ENCODE measurements around the gene RBM33. TPM values are rescaled to one million over a fixed set of nuclear protein-coding genes. Genes with fewer than 3 reads are reported as not detected.

RBM33 gene
- total and polyA plus RNA-seq, 2 of the 4 experiments (the other 2 are of a cell fraction) = 7.3 to 10.8 TPM

DNA sequence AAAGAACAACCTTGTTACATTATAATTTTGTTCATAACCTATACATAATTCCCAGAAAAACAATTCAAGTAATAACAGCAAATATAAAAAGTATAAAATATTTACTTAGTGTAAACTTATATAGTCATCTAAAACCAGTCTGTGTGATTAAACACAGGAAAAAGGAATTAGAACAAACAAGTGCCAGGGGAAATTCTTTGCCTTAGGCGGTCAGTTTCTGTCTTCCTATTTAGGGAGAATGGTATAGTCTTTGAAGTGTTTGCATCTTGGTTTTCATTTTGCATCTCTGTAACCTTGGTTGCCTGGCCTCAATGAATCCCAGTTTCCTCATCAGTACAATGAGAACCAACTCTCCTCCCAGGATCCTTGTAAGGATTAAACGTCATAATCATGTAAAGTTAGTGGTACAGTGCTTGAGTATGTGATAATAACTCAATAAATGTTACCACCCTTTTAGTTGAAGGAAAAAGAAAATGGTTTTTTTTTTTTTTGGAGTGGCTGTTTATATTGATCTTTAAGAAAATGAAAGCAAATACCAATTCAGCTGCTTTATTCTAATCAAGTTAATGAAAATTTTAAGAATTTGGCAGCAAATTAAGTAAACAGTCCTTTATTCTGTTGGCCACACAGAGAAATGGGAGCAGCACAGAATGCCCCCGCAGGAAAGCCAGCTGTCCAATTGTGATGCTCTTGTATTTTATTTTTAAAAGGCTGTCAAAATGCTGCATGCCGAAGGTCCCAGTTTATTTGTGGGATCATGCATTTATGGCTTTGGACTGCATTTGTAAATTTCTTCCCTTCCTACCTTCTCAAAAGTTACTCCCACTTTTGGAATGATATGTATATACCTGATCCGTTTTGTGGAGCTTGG lies 106.0 kb downstream of the RBM33 start:
- H3K9me3 ChIP-seq (ENCODE audit: control insufficient read depth, insufficient read depth, low read length) = no peaks in the 10 kb centered on the region
- CTCF ChIA-PET = no interaction called here
- in situ Hi-C loops (cut with MboI; ENCODE audit: low sequenced_read_pairs) = loop anchor here (10.0 to 25.0 kb wide), 2 partner anchors 146 to 363 kb away; no protein-coding TSS in a partner anchor
- peaks cover 24 to 66% of the 10 kb centered on the region in 2 experiments for H3K79me1 ChIP-seq (ENCODE audit: low read depth in 1 of 2, low read length in 2 of 2)
- no peak overlapping the region for H3K4ac ChIP-seq (ENCODE audit: low read depth, low read length)
- no peak for TF ChIP-seq POLR2A (IDR thresholded peaks at IDR 0.05; ENCODE audit: low read depth, low read length)
- TF ChIP-seq RAD21 (IDR thresholded peaks at IDR 0.05; ENCODE audit: low read length) = no peak
- no peak for TF ChIP-seq CEBPB (IDR thresholded peaks at IDR 0.05; ENCODE audit: low read depth, low read length)
- TF ChIP-seq, protein P1, sequence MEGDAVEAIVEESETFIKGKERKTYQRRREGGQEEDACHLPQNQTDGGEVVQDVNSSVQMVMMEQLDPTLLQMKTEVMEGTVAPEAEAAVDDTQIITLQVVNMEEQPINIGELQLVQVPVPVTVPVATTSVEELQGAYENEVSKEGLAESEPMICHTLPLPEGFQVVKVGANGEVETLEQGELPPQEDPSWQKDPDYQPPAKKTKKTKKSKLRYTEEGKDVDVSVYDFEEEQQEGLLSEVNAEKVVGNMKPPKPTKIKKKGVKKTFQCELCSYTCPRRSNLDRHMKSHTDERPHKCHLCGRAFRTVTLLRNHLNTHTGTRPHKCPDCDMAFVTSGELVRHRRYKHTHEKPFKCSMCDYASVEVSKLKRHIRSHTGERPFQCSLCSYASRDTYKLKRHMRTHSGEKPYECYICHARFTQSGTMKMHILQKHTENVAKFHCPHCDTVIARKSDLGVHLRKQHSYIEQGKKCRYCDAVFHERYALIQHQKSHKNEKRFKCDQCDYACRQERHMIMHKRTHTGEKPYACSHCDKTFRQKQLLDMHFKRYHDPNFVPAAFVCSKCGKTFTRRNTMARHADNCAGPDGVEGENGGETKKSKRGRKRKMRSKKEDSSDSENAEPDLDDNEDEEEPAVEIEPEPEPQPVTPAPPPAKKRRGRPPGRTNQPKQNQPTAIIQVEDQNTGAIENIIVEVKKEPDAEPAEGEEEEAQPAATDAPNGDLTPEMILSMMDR (conservative IDR thresholded peaks at IDR 0.05; ENCODE audit: low read depth, low read length) = no peak
- TF ChIP-seq RCOR1 (IDR thresholded peaks at IDR 0.05; ENCODE audit: insufficient replicate concordance, low read length) = no peak
- TF ChIP-seq, protein P2, sequence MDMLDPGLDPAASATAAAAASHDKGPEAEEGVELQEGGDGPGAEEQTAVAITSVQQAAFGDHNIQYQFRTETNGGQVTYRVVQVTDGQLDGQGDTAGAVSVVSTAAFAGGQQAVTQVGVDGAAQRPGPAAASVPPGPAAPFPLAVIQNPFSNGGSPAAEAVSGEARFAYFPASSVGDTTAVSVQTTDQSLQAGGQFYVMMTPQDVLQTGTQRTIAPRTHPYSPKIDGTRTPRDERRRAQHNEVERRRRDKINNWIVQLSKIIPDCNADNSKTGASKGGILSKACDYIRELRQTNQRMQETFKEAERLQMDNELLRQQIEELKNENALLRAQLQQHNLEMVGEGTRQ (IDR thresholded peaks at IDR 0.05; ENCODE audit: low read depth, low read length) = no peak
- TF ChIP-seq MAZ (IDR thresholded peaks at IDR 0.05; ENCODE audit: borderline replicate concordance, low read depth, low read length) = no peak
- TF ChIP-seq FOS (IDR thresholded peaks at IDR 0.05; ENCODE audit: low read depth, low read length) = no peak
- no peak for TF ChIP-seq SMC3 (IDR thresholded peaks at IDR 0.05; ENCODE audit: low read depth, low read length)
- no peak for TF ChIP-seq NFE2L2 (IDR thresholded peaks at IDR 0.05; ENCODE audit: low read depth, low read length)
- H3K14ac ChIP-seq (replicated peaks; ENCODE audit: low read depth, low read length) = no peak overlapping the region
- no peak overlapping the region for H3K4me3 ChIP-seq (ENCODE audit: insufficient read depth, low read depth, low read length)
- no peak overlapping the region for H3K56ac ChIP-seq (ENCODE audit: extremely low read depth, insufficient read depth, low read length)
- dilution Hi-C loops (cut with HindIII; ENCODE audit: low sequenced_read_pairs, unreplicated experiment) = no loop called here
- POLR2A ChIA-PET (ENCODE audit: unreplicated experiment) = no interaction called here
- H3K27ac ChIP-seq (ENCODE audit: insufficient read depth, low read length) = no peak overlapping the region
- H3K4me1 ChIP-seq (ENCODE audit: control insufficient read depth, insufficient read depth, low read length) = 0 out of 2 replicates have a peak, but pooled peaks cover 2% of the 10 kb centered on the region
- H2AFZ ChIP-seq (replicated peaks; ENCODE audit: low read length, poor library complexity) = no peak overlapping the region
- no peak overlapping the region for H2BK5ac ChIP-seq (ENCODE audit: low read depth, low read length, poor library complexity, severe bottlenecking)
- no peak overlapping the region for H3K18ac ChIP-seq (ENCODE audit: low read depth, low read length)
- ATAC-seq (ENCODE audit: low read depth) = no peak
- H4K5ac ChIP-seq (ENCODE audit: low read depth, low read length) = no peak overlapping the region
- no peaks in the 10 kb centered on the region for H3K27me3 ChIP-seq (ENCODE audit: control insufficient read depth, insufficient read depth, low read length)
- no CpG with 5 or more reads among the region's 5 CpGs for WGBS, 2 experiments (ENCODE audit: extremely low coverage in 2 of 2, insufficient read length in 1 of 2)
- H2BK15ac ChIP-seq (ENCODE audit: low read depth, low read length) = no peak overlapping the region
- DNase-seq = no peak
- peaks cover 43% of the 10 kb centered on the region for H4K20me1 ChIP-seq (ENCODE audit: insufficient read depth, low read length)
- H4K91ac ChIP-seq (ENCODE audit: insufficient read depth, low read depth, low read length) = no peak overlapping the region
- H2AK9ac ChIP-seq (replicated peaks; ENCODE audit: low read depth, low read length, poor library complexity) = no peak overlapping the region
- H3K23ac ChIP-seq (ENCODE audit: low read depth, low read length) = no peak overlapping the region; the same call in 1 of the 2 replicates
- no peak overlapping the region for H3K4me2 ChIP-seq (ENCODE audit: low read depth, low read length)
- peaks cover 16% of the 10 kb centered on the region; the same call in 1 of the 2 replicates for H3K9me1 ChIP-seq (ENCODE audit: insufficient read depth, low read length)
- no TSS peak for BruUV-seq (replicated peaks)
- H4K8ac ChIP-seq (ENCODE audit: low read depth in 2 of 2, low read length in 2 of 2) = no peak overlapping the region
- peaks cover 14% of the 10 kb centered on the region for H3K36me3 ChIP-seq (ENCODE audit: control insufficient read depth, insufficient read depth, low read length)
- intact Hi-C loops (cut with micrococcal nuclease) = no loop called here
- no peak overlapping the region for H2AK5ac ChIP-seq (ENCODE audit: low read depth, low read length)
- no peak overlapping the region for H2BK20ac ChIP-seq (ENCODE audit: low read depth, low read length)
- H3K9ac ChIP-seq (ENCODE audit: low read depth, low read length) = no peak overlapping the region
- H2BK120ac ChIP-seq (ENCODE audit: low read depth, low read length) = no peak overlapping the region
